Upper lobe of left lung (tissue), 6 donors: ENCODE results near the gene ZNF205. TPM values are rescaled to one million over a fixed set of nuclear protein-coding genes. Genes with fewer than 3 reads are reported as not detected.
"Not testable (repeated sequence)": the region's sequence is repeated elsewhere in the genome, so short reads cannot be mapped to it uniquely, and the experiment has no call there.

Source experiments
- ATAC-seq, 2 donors: fragments of 200-7000 bp; cut with Tn5 transposase; one replicate each; pipeline ENCODE4 v1.9.1; 2022; ENCODE audit warnings: mild to moderate bottlenecking in 2 of 2, moderate library complexity in 2 of 2; ENCODE audit not compliant: low FRiP score in 2 of 2
- DNase-seq, 2 donors: peaks; one replicate each; pipeline ENCODE4 v3.0.0-alpha.2; 2019 to 2020
- H3K27ac ChIP-seq, 4 donors: fragments of 200-600 bp; sonication (generic); one replicate each; pipeline ENCODE4 v1.5.1; 2016 to 2019
- H3K27me3 ChIP-seq, 4 donors: fragments of 200-600 bp; sonication (generic); one replicate each; pipeline ENCODE4 v1.5.1; 2017 to 2019
- H3K36me3 ChIP-seq, 4 donors: fragments of 200-600 bp; sonication (generic); one replicate each; pipeline ENCODE4 v1.5.1; 2016 to 2019
- H3K4me1 ChIP-seq, 4 donors: fragments of 200-600 bp; sonication (generic); one replicate each; pipeline ENCODE4 v1.5.1; 2018 to 2019
- H3K4me3 ChIP-seq, 4 donors: fragments of 200-600 bp; sonication (generic); one replicate each; pipeline ENCODE4 v1.5.1; 2017 to 2019; ENCODE audit warnings: mild to moderate bottlenecking in 2 of 4, moderate library complexity in 1 of 4
- H3K9me3 ChIP-seq, 4 donors: fragments of 200-600 bp; sonication (generic); one replicate each; pipeline ENCODE4 v1.5.1; 2018 to 2019
- EP300 ChIP-seq, 4 donors: sonication (generic); formaldehyde crosslinking; IDR thresholded peaks; one replicate each; pipeline ENCODE4 v1.5.1; 2017; ENCODE audit warnings: antibody characterized with exemption in 4 of 4, control low read depth in 2 of 4
- POLR2A ChIP-seq, 4 donors: fragments of 450-650 bp; IDR thresholded peaks; one replicate each; pipeline ENCODE4 v1.5.1; 2016 to 2017; ENCODE audit warnings: antibody characterized with exemption in 4 of 4, mild to moderate bottlenecking in 2 of 4
- POLR2AphosphoS5 ChIP-seq, 2 donors: sonication (generic); formaldehyde crosslinking; IDR thresholded peaks; one replicate each; pipeline ENCODE4 v1.5.1; 2017; ENCODE audit warnings: antibody characterized with exemption in 2 of 2
- WGBS, 2 donors: methylation state at CpG; one replicate each; pipeline ENCODE4 v1.1.5; 2017 to 2018; 5-methylcytosine and 5-hydroxymethylcytosine counted together
- total RNA-seq, 6 donors: library from RNA; depleted of rRNA in 4 of 6; stranded (reverse); fragments of >200 nt in 4 of 6; gene quantifications; one replicate each; pipeline versions ENCODE4 v1.1.0 to v1.2.1, GENCODE V29; 2016 to 2021
- TF ChIP-seq, protein P1 (sequence below), 6 experiments: fragments of 450-650 bp in 4 of 6; fragments of 200-600 bp in 2 of 6; sonication (generic) in 2 of 6; IDR thresholded peaks; one replicate each; pipeline ENCODE4 v1.5.1; 2016 to 2019; ENCODE audit warnings: antibody characterized with exemption in 6 of 6
- donor health status: DM: no; HTN: no; CAD: no; lungs with moderate emphysema.
- donor health status: DM: no; HTN: yes; CAD: no; lungs with severe emphysema.

Gene ZNF205
- total RNA-seq, 6 donors from 2014 or later, result 13.8 to 25.2 (median 16.8) TPM

DNA sequence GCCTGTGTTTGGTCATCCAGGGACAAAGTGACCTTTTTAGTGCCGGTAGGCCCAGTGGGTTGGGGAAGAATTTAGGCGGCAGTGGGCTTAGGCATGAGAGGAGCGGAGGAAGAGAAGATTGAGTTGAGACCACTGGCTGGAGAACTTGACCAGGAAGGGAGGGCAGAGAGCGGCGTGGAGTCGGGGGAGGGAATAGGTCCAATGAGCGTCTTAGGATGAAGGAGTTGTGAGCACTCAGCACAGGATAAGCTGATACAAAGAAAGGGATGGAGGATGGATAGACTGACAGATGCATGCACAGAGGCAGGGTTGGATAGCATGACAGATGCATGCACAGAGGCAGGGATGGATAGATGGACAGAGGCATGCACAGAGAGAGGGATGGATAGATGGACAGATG, 38.9 kb upstream of the ZNF205 start:
- H3K4me1 ChIP-seq, result peaks cover 0 to 17% (median 9%) of the 10 kb centered on the region in 4 donors
- TF ChIP-seq EP300 (IDR thresholded peaks at IDR 0.05), result no peak
- TF ChIP-seq POLR2AphosphoS5 (IDR thresholded peaks at IDR 0.05), result no peak
- H3K9me3 ChIP-seq, result no peaks in the 10 kb centered on the region
- ATAC-seq, result no peak
- peak overlapping the region in 2 of 4 donors; percentile 46 to 52 for H3K27ac ChIP-seq
- 81 to 90% methylated on average over 7 of the region's 7 CpGs for WGBS, 2 donors
- peaks cover 0 to 25% (median 2%) of the 10 kb centered on the region in 4 donors for H3K36me3 ChIP-seq
- DNase-seq, result no peak
- no peak overlapping the region for H3K4me3 ChIP-seq
- H3K27me3 ChIP-seq, result no peaks in the 10 kb centered on the region

DNA sequence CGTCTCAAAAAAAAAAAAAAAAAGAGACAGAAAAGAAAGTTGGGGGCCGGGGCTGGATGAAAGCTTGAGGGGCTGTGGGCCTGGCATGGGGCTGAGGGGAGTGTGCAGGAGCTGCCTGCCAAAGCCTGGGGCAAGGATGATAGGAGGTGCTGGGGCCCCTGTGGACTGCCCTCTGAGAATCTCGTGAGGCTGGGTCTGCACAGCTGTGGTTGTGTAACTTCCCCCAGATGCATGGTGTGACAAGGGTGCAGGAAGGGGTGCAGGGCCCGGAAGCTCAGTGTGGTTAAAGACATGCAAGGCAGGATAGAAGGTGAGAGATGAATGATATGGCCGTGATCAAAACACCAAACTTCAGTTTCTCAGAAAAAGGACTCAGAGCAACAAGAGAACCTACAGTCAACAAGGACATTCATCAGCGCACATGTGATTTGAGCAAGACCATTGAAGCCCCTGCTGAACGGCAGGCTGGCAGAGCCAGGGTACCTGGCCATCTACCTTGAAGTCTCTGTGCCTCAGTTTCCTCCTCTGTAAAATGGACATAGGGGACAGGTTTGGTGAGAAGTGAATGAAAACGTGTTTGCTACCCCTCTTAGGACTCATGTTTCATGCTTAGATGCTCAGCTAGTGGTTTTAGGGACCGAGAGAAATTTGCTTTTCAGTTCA, 37.4 kb upstream of the ZNF205 start:
- H3K4me1 ChIP-seq, result peaks cover 0 to 14% (median 9%) of the 10 kb centered on the region in 4 donors
- DNase-seq (peak in 1 of 2 donors; percentile 77), ATAC-seq (peak; percentile 68 to 74)
- no peaks in the 10 kb centered on the region for H3K27me3 ChIP-seq
- WGBS, 2 donors, result 49 to 57% methylated on average over 8 to 9 of the region's 9 CpGs
- H3K4me3 ChIP-seq, result no peak overlapping the region
- peak in 1 of 2 donors; percentile 37 for TF ChIP-seq POLR2AphosphoS5 (IDR thresholded peaks at IDR 0.05)
- TF ChIP-seq EP300 (IDR thresholded peaks at IDR 0.05), result no peak
- TF ChIP-seq, protein P1, sequence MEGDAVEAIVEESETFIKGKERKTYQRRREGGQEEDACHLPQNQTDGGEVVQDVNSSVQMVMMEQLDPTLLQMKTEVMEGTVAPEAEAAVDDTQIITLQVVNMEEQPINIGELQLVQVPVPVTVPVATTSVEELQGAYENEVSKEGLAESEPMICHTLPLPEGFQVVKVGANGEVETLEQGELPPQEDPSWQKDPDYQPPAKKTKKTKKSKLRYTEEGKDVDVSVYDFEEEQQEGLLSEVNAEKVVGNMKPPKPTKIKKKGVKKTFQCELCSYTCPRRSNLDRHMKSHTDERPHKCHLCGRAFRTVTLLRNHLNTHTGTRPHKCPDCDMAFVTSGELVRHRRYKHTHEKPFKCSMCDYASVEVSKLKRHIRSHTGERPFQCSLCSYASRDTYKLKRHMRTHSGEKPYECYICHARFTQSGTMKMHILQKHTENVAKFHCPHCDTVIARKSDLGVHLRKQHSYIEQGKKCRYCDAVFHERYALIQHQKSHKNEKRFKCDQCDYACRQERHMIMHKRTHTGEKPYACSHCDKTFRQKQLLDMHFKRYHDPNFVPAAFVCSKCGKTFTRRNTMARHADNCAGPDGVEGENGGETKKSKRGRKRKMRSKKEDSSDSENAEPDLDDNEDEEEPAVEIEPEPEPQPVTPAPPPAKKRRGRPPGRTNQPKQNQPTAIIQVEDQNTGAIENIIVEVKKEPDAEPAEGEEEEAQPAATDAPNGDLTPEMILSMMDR (IDR thresholded peaks at IDR 0.05), result no peak
- TF ChIP-seq POLR2A (IDR thresholded peaks at IDR 0.05), result peak in 1 of 4 donors; percentile 21
- H3K27ac ChIP-seq, result peak overlapping the region; percentile 40 to 79 (median 75)
- peaks cover 0 to 15% (median 0%) of the 10 kb centered on the region in 4 donors for H3K36me3 ChIP-seq
- no peaks in the 10 kb centered on the region for H3K9me3 ChIP-seq

DNA sequence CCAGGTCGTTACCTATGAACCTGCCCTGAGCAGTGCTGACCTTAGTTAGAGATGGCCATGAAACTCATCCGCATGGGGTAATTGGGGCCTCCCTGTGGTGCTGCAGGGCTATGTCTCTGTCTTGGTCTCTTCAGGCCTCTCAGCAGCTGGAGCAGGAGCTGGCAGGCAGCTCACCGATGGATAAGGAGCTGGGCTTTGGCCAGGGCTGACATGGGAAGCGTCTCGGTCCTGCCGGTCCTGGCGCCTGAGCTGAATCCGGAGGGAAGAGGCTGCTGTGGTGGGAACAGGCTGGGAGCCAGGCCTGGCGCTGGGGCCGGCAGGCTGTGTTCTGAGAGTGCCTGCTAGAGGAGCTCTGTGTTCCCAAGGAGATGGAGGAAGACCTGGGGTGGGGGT, 36.9 kb upstream of the ZNF205 start:
- TF ChIP-seq, protein P1 (IDR thresholded peaks at IDR 0.05), result no peak
- no peak for TF ChIP-seq POLR2A (IDR thresholded peaks at IDR 0.05)
- TF ChIP-seq EP300 (IDR thresholded peaks at IDR 0.05), result no peak
- TF ChIP-seq POLR2AphosphoS5 (IDR thresholded peaks at IDR 0.05), result no peak
- Histone ChIP-seq H3K36me3 (peaks cover 0 to 15% (median 0%) of the 10 kb centered on the region in 4 donors), H3K4me1 (peaks cover 0 to 14% (median 9%) of the 10 kb centered on the region in 4 donors), H3K27ac (peak overlapping the region; percentile 40 to 79 (median 75)), H3K4me3 (no peak overlapping the region), H3K27me3 (no peaks in the 10 kb centered on the region), H3K9me3 (no peaks in the 10 kb centered on the region)
- ATAC-seq (no peak), DNase-seq (peak in 1 of 2 donors; percentile 68)
- 31 to 45% methylated on average over 5 to 10 of the region's 10 CpGs for WGBS, 2 donors

DNA sequence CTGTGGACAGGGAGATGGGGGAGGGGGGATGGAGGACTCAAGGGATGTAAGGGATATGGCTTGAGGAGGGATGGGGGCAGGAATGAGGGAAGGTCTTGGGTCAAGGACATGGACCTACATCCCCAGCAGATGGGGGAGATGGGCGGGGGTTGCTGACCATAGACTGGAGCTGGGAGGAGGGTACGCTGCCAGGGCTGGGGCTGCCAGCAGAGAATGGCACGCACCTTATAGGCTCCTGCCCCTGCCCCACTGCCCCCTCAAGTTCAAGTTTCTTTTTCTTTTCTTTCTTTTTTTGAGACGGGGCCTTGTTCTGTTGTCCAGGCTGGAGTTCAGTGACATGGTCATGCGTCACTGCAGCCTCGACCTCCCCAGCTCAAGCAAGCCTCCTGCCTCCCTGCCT, 36.4 kb upstream of the ZNF205 start:
- H3K4me1 ChIP-seq, result peaks cover 0 to 14% (median 9%) of the 10 kb centered on the region in 4 donors
- H3K9me3 ChIP-seq, ATAC-seq, DNase-seq, H3K27me3 ChIP-seq, H3K4me3 ChIP-seq: not testable (repeated sequence)
- H3K27ac ChIP-seq, result peak overlapping the region; percentile 40 to 79 (median 75)
- H3K36me3 ChIP-seq, result peaks cover 0 to 15% (median 0%) of the 10 kb centered on the region in 4 donors
- 87 to 93% methylated on average over 6 of the region's 6 CpGs for WGBS, 2 donors

DNA sequence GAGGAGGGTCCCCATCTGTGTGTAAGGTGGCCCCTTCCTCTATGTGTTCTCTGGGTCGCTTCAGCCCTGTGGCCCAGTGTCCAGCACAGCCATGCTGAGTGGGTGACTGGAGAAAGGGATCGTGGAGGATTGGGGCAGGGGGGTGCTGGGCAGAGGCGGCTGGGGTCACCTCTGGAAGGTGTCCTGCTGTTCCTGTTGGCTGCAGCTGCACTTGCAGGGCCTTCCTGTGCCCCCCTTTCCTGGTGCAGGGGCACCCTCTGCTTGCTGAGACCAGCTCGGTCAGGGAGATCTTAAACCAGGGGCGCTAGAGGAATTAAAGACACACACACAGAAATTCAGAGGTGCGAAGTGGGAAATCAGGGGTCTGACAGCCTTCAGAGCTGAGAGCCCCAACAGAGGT, 35.8 kb upstream of the ZNF205 start:
- DNase-seq (no peak), ATAC-seq (no peak)
- H3K27ac ChIP-seq, result peak overlapping the region in 3 of 4 donors; percentile 34 to 79 (median 76)
- peaks cover 0 to 15% (median 0%) of the 10 kb centered on the region in 4 donors for H3K36me3 ChIP-seq
- 81 to 90% methylated on average over 3 to 6 of the region's 6 CpGs for WGBS, 2 donors
- no peak for TF ChIP-seq EP300 (IDR thresholded peaks at IDR 0.05)
- TF ChIP-seq, protein P1 (IDR thresholded peaks at IDR 0.05), result no peak
- no peak for TF ChIP-seq POLR2A (IDR thresholded peaks at IDR 0.05)
- no peak for TF ChIP-seq POLR2AphosphoS5 (IDR thresholded peaks at IDR 0.05)
- no peak overlapping the region for H3K4me3 ChIP-seq
- peaks cover 0 to 14% (median 9%) of the 10 kb centered on the region in 4 donors for H3K4me1 ChIP-seq
- no peaks in the 10 kb centered on the region for H3K27me3 ChIP-seq
- no peaks in the 10 kb centered on the region for H3K9me3 ChIP-seq
